IPS-15b (cell line): ENCODE results near the gene TDRD7.
"Not testable (repeated sequence)": the region's sequence is repeated elsewhere in the genome, so short reads cannot be mapped to it uniquely, and the experiment has no call there.

Experiments
- H3K27me3 ChIP-seq: one replicate; pipeline ENCODE4 v1.6.1; 2013; ENCODE audit warnings: low read length; ENCODE audit not compliant: control insufficient read depth, insufficient read depth
- H3K36me3 ChIP-seq: one replicate; pipeline ENCODE4 v1.6.1; 2013; ENCODE audit warnings: low read length; ENCODE audit not compliant: control insufficient read depth, insufficient read depth
- H3K4me1 ChIP-seq: one replicate; pipeline ENCODE4 v1.6.1; 2013; ENCODE audit warnings: mild to moderate bottlenecking, low read length; ENCODE audit not compliant: control insufficient read depth, insufficient read depth
- H3K4me3 ChIP-seq: one replicate; pipeline ENCODE4 v1.5.1; 2013; ENCODE audit warnings: low read depth, low read length
- H3K9ac ChIP-seq: one replicate; pipeline ENCODE4 v1.6.1; 2013; ENCODE audit warnings: low read depth, mild to moderate bottlenecking, low read length
- H3K9me3 ChIP-seq: one replicate; pipeline ENCODE4 v1.6.1; 2013; ENCODE audit warnings: mild to moderate bottlenecking, low read length; ENCODE audit not compliant: control insufficient read depth, insufficient read depth

Gene TDRD7

DNA sequence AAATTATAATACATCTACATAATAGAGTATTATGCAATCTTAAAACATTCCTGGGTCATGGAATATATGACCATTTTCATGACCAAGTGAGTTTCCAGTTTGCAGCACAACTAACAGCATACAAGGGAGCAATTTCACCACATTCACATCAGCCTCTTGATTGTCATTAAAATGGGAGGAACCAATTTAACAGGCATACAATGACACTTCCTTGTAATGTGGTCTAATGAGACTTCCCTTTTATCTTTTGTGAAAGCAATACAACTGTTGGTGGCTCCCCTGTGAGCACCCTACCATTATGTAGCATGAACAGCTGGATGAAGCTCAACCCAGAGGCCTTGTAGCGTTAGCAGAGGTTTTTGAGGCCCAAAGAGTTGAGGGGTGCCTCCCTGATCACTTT is 76.0 kb downstream of the TDRD7 start:
- no peak overlapping the region for H3K4me3 ChIP-seq
- no peaks in the 10 kb centered on the region for H3K4me1 ChIP-seq
- H3K9ac ChIP-seq = no peak overlapping the region
- H3K36me3 ChIP-seq = no peaks in the 10 kb centered on the region
- H3K27me3 ChIP-seq = no peaks in the 10 kb centered on the region
- H3K9me3 ChIP-seq = no peaks in the 10 kb centered on the region

DNA sequence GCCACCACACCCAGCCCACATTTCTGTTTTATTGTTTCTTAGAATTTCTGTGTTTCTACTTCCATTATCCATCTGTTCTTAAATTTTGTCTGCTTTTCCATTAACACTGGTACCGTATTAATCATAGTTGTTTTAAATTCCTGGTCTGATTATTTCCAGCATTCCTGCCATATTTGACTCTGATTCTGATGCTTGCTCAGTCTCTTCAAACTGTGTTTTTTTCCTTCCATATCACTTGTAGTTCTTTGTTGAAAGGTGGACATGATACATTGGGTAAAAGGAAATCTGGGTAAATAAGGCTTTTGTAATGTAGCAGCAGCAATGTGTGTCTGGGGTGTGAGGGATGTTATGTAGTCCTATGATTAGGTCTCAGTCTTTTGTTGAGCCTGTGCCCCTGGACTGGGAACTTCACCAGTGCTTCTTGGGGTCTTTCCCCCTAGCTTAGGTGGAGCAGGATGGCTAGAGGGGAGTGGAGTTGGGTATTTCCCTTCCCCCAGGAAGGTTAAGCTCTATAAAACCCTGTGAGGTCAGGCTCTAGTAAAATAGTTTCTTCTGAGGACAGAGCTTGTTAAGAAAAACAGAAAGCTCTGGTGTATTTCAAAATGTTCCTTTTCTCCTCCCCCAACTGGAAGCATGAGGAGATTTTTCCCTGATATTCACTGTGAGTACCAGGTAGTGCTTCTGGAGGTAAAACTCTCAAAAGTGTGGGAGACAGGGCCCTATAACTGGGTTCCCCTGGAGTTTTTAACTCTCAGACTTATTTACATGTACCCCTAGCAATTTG is 79.5 kb downstream of the TDRD7 start:
- Histone ChIP-seq H3K27me3 (no peaks in the 10 kb centered on the region), H3K9ac (no peak overlapping the region), H3K9me3 (no peaks in the 10 kb centered on the region), H3K4me1 (no peaks in the 10 kb centered on the region), H3K4me3 (no peak overlapping the region), H3K36me3 (no peaks in the 10 kb centered on the region)

DNA sequence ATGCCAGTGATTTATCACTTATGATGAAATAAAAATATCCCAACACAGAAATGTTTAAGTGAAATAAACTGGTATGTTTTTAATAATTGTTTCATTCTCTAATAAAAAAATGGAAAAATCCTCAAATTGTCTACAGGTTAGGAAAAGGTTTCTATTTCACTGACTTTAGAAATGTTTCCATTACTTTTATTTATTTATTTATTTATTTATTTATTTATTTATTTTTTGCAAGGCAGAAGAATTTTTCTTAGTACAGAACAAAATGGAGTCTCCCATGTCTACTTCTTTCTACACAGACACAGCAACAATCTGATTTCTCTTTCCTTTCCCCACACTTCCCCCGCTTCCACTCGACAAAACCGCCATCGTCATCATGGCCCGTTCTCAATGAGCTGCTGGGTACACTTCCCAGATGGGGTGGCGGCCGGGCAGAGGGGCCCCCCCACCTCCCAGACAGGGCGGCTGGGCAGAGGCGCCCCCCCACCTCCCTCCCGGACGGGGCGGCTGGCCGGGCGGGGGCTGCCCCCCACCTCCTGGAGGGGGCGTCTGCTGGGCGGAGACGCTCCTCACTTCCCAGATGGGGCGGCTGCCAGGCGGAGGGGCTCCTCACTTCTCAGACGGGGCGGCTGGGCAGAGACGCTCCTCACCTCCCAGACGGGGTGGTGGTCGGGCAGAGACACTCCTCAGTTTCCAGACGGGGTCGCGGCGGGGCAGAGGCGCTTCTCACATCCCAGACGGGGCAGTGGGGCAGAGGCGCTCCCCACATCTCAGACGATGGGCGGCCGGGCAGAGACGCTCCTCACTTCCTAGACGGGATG is 85.9 kb downstream of the TDRD7 start:
- H3K4me1 ChIP-seq, H3K9ac ChIP-seq, H3K9me3 ChIP-seq, H3K36me3 ChIP-seq, H3K4me3 ChIP-seq: not testable (repeated sequence)
- peaks cover 32% of the 10 kb centered on the region for H3K27me3 ChIP-seq

DNA sequence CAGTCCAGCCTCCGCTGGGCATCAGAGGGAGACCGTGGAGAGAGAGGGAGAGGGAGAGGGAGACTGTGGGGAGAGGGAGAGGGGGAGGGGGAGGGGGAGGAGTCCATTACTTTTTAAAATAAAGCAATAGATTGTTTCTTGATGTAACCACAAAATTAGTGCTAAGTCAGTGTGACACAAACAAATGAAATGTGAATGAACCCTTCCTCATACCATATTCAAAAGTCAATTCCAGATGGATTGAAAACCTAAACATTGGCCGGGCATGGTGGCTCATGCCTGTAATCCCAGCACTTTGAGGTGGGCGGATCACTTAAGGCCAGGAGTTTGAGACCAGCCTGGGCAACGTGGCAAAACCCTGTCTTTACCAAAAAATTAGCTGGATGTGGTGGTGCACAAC is 87.0 kb downstream of the TDRD7 start:
- H3K36me3 ChIP-seq, H3K9ac ChIP-seq, H3K9me3 ChIP-seq, H3K4me1 ChIP-seq, H3K4me3 ChIP-seq: not testable (repeated sequence)
- H3K27me3 ChIP-seq = peaks cover 43% of the 10 kb centered on the region

DNA sequence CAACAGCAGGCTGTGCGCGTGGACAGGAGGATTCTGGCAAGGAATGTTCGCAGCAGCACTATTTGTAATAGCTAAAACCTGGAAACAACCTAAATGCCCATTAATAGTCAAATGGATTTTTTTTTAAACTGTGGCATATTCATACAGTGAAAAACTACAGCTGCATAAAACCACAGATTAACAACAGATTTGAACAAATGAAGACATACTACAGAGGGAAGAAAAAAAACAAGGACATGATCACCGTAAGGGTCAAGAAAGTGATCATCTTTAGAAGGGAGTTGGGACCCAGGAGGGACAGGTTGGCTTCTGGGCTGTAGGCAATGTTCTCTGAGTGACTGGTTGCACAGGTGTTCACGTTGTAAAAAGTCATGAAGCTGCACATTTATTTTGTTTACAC is 88.4 kb downstream of the TDRD7 start:
- H3K4me3 ChIP-seq = no peak overlapping the region
- H3K9ac ChIP-seq = no peak overlapping the region
- H3K4me1 ChIP-seq = no peaks in the 10 kb centered on the region
- H3K27me3 ChIP-seq = peaks cover 57% of the 10 kb centered on the region
- no peaks in the 10 kb centered on the region for H3K9me3 ChIP-seq
- no peaks in the 10 kb centered on the region for H3K36me3 ChIP-seq

DNA sequence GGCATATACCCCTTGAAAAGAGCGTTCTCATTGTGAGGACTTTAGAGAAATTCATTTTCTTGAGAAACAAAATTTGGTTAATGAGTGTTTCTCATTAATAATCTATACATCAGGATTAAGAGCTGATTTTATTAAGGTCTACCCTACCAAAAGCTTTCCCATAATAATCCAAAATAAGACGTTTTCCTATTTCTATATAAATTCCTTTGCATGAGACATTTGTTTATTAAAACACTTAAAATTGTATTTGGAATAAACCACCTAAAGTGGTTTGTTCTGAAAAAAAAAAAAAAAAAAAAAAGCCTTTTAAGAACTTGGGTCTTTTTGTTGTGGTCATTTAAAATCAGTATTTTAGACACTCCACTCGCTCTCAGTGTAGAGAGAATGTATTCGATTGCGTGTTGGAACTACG is 88.9 kb downstream of the TDRD7 start:
- Histone ChIP-seq H3K27me3 (peaks cover 62% of the 10 kb centered on the region), H3K9ac (no peak overlapping the region), H3K4me3 (peak overlapping the region; percentile 55), H3K36me3 (no peaks in the 10 kb centered on the region), H3K4me1 (no peaks in the 10 kb centered on the region), H3K9me3 (no peaks in the 10 kb centered on the region)

DNA sequence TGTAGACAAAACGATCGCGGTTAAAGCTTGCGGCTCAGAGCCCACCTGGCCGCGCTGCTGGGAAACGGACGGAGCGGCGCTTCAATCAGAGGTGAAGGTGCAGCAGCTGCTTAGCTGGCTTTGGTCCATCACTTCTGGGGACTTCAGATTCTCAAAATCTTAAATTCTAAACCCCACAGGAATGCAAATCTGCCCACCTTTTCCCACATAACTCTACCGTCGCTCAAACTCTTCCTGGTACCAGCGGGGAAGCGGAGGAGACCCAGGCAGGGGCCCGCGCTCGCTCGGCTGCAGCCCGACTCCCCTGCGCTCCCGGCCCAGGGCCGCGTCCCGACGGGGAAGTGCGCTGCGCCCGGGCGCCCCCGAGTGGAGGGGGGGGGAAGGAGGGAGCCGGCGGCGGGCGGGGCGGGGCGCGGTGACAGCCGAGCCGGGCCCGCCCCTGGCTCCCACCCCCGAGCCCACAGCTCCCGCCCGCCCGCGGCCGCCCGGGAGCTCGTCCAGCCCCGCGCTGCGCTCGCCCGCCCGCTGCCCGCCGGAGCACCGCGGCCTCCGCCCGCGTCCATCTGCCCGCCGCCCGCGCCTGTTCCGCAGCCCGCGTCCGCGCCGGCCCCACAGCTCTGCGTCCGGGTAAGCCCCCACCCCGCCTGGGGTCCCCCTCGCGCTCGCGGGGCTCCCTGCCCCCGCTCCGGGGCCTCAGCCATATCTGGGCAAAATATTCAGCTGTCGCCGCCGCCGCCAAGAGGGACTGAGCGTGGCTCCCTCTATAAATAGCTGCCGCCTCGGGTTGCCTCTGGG is 89.5 kb downstream of the TDRD7 start, which contains the start of gene TMOD1:
Gene TMOD1, plus strand, starts transcription at position 490 of the 795 bp plus-strand sequence. CDS start 22,523 bp downstream, outside the sequence.
- Histone ChIP-seq H3K4me3 (peak within 1 kb of the TSS; percentile 78), H3K27me3 (peaks cover 68% of the 10 kb centered on the region), H3K9ac (peak within 1 kb of the TSS; percentile 32), H3K36me3 (no peaks in the 10 kb centered on the region), H3K4me1 (no peaks in the 10 kb centered on the region), H3K9me3 (no peaks in the 10 kb centered on the region)

DNA sequence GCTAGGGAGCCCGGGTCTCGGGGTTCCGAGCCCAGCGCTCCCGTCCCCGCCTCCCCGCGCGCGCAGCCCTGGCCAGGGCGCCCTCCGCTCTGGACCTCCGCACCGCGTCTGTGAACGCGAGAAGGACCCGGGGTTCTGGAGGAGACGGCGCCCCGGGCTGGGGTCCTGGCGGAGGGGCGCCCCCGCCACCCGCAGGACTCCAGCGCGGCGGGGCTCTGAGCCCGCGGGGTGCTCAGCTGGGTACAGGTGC is 90.0 kb downstream of the TDRD7 start:
- H3K4me3 ChIP-seq = peak overlapping the region; percentile 78
- no peak overlapping the region for H3K9ac ChIP-seq
- no peaks in the 10 kb centered on the region for H3K9me3 ChIP-seq
- H3K36me3 ChIP-seq = no peaks in the 10 kb centered on the region
- no peaks in the 10 kb centered on the region for H3K4me1 ChIP-seq
- peaks cover 71% of the 10 kb centered on the region for H3K27me3 ChIP-seq

DNA sequence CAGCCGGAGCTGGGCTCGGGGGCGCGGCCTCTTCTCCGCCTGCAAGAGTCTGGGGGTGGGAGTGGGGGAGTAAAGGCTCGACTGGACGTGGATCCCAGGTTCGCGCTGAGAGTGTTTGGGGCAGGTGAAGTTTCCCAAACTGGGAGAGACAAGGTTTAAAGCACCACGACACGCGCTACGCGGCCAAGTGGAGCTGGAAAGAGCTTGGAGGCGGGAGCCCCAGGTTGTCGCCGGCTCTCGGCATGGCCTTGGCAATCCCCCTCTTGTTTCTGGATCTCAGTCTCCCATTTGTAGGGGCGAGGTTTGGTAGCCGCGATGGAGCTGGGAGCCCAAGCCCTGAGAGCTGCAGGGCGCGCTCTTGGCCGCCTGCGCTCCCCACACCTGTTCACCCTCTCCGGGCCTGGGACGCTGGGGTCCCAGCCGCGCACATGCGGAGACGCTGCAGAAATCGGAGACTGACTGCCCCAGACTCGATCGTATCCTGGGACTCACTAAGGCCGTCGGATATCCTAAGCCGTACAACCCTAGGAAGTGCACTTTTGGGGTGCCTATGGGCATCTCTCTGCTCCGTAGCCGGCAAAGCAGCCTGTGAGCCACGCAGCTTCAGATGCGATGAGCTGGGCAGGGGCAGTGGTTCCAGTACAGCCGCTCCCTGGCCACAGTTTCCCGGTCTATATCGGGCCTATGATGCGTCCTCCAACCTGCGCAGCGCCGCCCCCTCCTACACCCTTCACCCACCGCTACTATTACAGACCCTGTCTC is 90.5 kb downstream of the TDRD7 start:
- no peaks in the 10 kb centered on the region for H3K9me3 ChIP-seq
- H3K4me3 ChIP-seq = peak overlapping the region; percentile 78
- peak overlapping the region; percentile 32 for H3K9ac ChIP-seq
- H3K36me3 ChIP-seq = no peaks in the 10 kb centered on the region
- no peaks in the 10 kb centered on the region for H3K4me1 ChIP-seq
- peaks cover 71% of the 10 kb centered on the region for H3K27me3 ChIP-seq

DNA sequence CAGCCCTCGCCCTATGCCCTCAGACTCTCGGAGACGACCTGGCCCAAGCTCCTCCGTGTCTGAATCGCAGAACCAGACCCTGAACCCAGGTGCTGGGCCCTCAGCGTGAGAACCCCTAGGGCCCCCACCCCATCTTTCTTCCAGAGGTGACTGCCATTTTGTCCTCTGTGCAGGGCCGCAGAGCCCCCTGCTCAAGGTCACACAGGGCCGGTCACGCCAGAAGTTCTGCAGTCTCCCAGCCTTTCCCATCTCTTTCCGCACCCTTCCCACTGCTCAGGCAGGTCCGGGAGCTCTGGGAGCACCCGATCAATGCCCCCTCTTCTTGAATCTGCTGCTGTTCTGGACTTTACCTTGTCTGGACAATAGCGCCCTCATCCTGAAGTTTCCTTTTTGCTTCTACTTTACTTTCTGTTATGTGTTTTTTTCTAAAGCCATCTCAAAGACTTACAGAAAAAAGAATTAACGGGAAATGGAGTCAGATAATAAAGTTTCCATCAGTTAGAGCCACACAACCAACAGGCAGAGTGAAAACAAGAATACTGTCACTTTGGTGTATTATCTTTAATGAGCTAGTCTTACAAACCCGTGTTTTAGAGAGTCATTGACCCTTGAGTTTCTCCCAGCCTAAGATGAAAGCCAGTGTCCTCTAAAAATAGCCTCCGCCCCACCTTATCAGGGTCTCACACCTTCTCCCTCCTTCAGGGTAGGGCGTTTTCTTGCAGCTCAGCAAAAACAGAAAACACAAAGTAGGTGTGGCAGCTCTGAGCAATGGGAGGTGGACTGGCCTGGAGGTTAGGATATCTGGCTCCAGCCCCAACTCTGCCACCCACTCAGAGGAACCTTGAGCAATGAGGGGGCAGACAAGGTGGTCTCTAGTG is 91.3 kb downstream of the TDRD7 start:
- Histone ChIP-seq H3K4me3 (peak overlapping the region; percentile 78), H3K27me3 (peaks cover 71% of the 10 kb centered on the region), H3K36me3 (no peaks in the 10 kb centered on the region), H3K9ac (peak overlapping the region; percentile 29), H3K9me3 (no peaks in the 10 kb centered on the region), H3K4me1 (no peaks in the 10 kb centered on the region)
